Progenitor cell of endocrine pancreas (in vitro differentiated cells): Measurements from ENCODE around the gene ASCL2. TPM values are rescaled to one million over a fixed set of nuclear protein-coding genes. Genes with fewer than 3 reads are reported as not detected.

ENCODE experiments used
- DNase-seq: peaks from one replicate; pipeline ENCODE4 v3.0.0; 2021; ENCODE audit warnings: low spot score; ENCODE audit not compliant: unreplicated experiment
- H3K27ac Mint-ChIP-seq: 2 replicates; pipeline ENCODE4 v1.8.0; 2021; ENCODE audit warnings: mild to moderate bottlenecking, moderate library complexity, mixed read lengths
- H3K27me3 Mint-ChIP-seq: 2 replicates; pipeline ENCODE4 v1.8.0; 2021; ENCODE audit warnings: mixed read lengths
- H3K36me3 Mint-ChIP-seq: 2 replicates; pipeline ENCODE4 v1.8.0; 2022; ENCODE audit warnings: mixed read lengths; ENCODE audit not compliant: insufficient read depth
- H3K4me1 Mint-ChIP-seq: 2 replicates; pipeline ENCODE4 v1.8.0; 2021; ENCODE audit warnings: low read depth, mixed read lengths
- H3K4me3 Mint-ChIP-seq: 2 replicates; pipeline ENCODE4 v1.8.0; 2021; ENCODE audit warnings: low read depth, mild to moderate bottlenecking, moderate library complexity, mixed read lengths
- H3K9me3 Mint-ChIP-seq: 2 replicates; pipeline ENCODE4 v1.8.0; 2021; ENCODE audit warnings: low read depth, mixed read lengths
- CTCF ChIP-seq: fragments of 200-600 bp; sonication (generic); IDR thresholded peaks from one replicate; pipeline ENCODE4 v1.5.0; 2021; ENCODE audit warnings: antibody characterized with exemption, mild to moderate bottlenecking; ENCODE audit not compliant: unreplicated experiment
- total RNA-seq: library from RNA; stranded (reverse); gene quantifications from 2 replicates; pipeline ENCODE4 v1.2.1, GENCODE V29; 2021

ASCL2 gene
- total RNA-seq, 1 donor from 2014 or later, result 2.4 TPM

GRCh38 chr11:2300936-2301630 is 30.7 kb upstream of the ASCL2 start:
- Mint-ChIP-seq H3K4me1 (peaks cover 6% of the 10 kb centered on the region), H3K36me3 (no peaks in the 10 kb centered on the region), H3K27me3 (peaks cover 15% of the 10 kb centered on the region), H3K27ac (no peak overlapping the region), H3K4me3 (no peak overlapping the region), H3K9me3 (no peaks in the 10 kb centered on the region)
- no peak for DNase-seq
- TF ChIP-seq CTCF, result no peak

- H3K27me3 Mint-ChIP-seq, result peaks cover 17% of the 10 kb centered on the region
- no peaks in the 10 kb centered on the region for H3K36me3 Mint-ChIP-seq
- no peak for TF ChIP-seq CTCF
- DNase-seq, result no peak
- no peaks in the 10 kb centered on the region for H3K9me3 Mint-ChIP-seq
- H3K27ac Mint-ChIP-seq, result no peak overlapping the region
- no peak overlapping the region for H3K4me3 Mint-ChIP-seq
- H3K4me1 Mint-ChIP-seq, result peaks cover 6% of the 10 kb centered on the region
These were observed 30.0 kb upstream of the ASCL2 start for GRCh38 chr11:2300290-2300935.

- TF ChIP-seq CTCF, result no peak
- Mint-ChIP-seq H3K27ac (no peak overlapping the region), H3K4me3 (no peak overlapping the region), H3K9me3 (no peaks in the 10 kb centered on the region), H3K4me1 (peaks cover 5% of the 10 kb centered on the region), H3K36me3 (no peaks in the 10 kb centered on the region), H3K27me3 (peaks cover 24% of the 10 kb centered on the region)
- DNase-seq, result no peak
These were observed 29.4 kb upstream of the ASCL2 start for GRCh38 chr11:2299773-2300172.

GRCh38 chr11:2298795-2299761 is 28.7 kb upstream of the ASCL2 start:
- Mint-ChIP-seq H3K27ac (no peak overlapping the region), H3K4me3 (no peak overlapping the region), H3K9me3 (no peaks in the 10 kb centered on the region), H3K36me3 (no peaks in the 10 kb centered on the region), H3K4me1 (peaks cover 4% of the 10 kb centered on the region), H3K27me3 (peaks cover 31% of the 10 kb centered on the region)
- peak; percentile 61 for TF ChIP-seq CTCF
- DNase-seq, result no peak
